Measurements from ENCODE around the gene OAT. TPM values are rescaled to one million over a fixed set of nuclear protein-coding genes. Genes with fewer than 3 reads are reported as not detected.

Gene OAT
- total and polyA plus RNA-seq, 4 donors = 25.1 to 255 (median 69.1) TPM

DNA sequence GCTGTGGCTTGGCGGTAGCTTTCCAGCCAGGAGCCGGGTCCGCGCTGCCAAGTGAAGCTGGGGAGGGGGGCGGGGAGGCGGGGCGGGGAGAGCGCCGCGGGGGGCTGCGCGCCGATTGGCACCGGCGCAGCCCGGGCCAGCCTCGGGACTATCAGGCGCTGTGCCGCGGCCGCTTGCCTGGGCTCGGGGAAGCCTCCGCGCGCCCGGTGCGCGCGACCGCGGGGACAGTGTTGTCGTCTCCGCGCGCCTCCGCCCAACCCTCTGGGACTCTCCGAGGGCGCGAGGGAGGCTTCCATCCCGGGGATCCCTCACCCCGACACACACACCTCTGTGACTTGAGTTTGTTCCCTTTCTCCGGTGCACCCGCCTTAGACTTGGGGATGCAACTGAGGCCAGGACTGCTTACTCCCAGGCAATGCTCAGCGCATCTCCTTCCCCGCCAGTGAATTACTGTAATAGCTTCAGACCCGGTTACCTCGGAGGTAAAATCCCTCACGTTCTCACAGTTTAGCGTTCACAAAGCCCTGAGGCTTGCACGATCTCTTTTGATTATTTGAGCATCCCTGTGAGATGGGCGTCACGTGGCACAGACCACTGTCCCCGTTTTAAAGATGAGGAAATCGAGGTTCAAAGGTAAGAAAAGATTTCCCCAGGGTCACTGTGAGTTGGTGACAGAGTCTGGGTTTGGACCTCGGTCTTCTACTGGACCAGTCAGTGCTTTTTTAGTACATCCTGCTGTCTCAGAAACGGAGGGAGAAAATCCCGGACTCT lies 31.5 kb upstream of the OAT start, which contains the start of gene NKX1-2:
TSS of gene NKX1-2 (minus strand) at position 24 of the 771 bp plus-strand sequence. CDS start 92 bp downstream, outside the sequence.
- WGBS = 3% methylated on average over 57 of the region's 57 CpGs
- H3K36me3 ChIP-seq (ENCODE audit: control insufficient read depth in 4 of 4, insufficient read depth in 3 of 4, low read depth in 1 of 4, low read length in 3 of 4) = no peaks in the 10 kb centered on the region
- H3K4me1 ChIP-seq (ENCODE audit: control insufficient read depth in 4 of 4, insufficient read depth in 4 of 4, low read length in 3 of 4) = peaks cover 9 to 28% (median 20%) of the 10 kb centered on the region in 4 donors
- H3K9ac ChIP-seq (ENCODE audit: low read depth in 1 of 2, low read length in 2 of 2) = no peak within 1 kb of the TSS
- H3K4me3 ChIP-seq (ENCODE audit: low read depth in 1 of 3, low read length in 3 of 3) = peak within 1 kb of the TSS in 1 of 3 donors; percentile 38
- H3K27me3 ChIP-seq (ENCODE audit: control insufficient read depth in 4 of 4, insufficient read depth in 4 of 4, low read length in 3 of 4) = peaks cover 5 to 28% (median 20%) of the 10 kb centered on the region in 4 donors
- no peak for DNase-seq (ENCODE audit: low spot score)
- TF ChIP-seq NR2F2 (IDR thresholded peaks at IDR 0.05) = no peak
- TF ChIP-seq RAD21 (IDR thresholded peaks at IDR 0.05) = no peak
- TF ChIP-seq HNF4G (IDR thresholded peaks at IDR 0.05) = no peak
- no peak for TF ChIP-seq YY1 (IDR thresholded peaks at IDR 0.05)
- TF ChIP-seq, protein P1, sequence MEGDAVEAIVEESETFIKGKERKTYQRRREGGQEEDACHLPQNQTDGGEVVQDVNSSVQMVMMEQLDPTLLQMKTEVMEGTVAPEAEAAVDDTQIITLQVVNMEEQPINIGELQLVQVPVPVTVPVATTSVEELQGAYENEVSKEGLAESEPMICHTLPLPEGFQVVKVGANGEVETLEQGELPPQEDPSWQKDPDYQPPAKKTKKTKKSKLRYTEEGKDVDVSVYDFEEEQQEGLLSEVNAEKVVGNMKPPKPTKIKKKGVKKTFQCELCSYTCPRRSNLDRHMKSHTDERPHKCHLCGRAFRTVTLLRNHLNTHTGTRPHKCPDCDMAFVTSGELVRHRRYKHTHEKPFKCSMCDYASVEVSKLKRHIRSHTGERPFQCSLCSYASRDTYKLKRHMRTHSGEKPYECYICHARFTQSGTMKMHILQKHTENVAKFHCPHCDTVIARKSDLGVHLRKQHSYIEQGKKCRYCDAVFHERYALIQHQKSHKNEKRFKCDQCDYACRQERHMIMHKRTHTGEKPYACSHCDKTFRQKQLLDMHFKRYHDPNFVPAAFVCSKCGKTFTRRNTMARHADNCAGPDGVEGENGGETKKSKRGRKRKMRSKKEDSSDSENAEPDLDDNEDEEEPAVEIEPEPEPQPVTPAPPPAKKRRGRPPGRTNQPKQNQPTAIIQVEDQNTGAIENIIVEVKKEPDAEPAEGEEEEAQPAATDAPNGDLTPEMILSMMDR (IDR thresholded peaks at IDR 0.05; ENCODE audit: low read depth, low read length, missing input control) = no peak
- no peak for TF ChIP-seq HNF4A (conservative IDR thresholded peaks at IDR 0.05)
- TF ChIP-seq, protein P2, sequence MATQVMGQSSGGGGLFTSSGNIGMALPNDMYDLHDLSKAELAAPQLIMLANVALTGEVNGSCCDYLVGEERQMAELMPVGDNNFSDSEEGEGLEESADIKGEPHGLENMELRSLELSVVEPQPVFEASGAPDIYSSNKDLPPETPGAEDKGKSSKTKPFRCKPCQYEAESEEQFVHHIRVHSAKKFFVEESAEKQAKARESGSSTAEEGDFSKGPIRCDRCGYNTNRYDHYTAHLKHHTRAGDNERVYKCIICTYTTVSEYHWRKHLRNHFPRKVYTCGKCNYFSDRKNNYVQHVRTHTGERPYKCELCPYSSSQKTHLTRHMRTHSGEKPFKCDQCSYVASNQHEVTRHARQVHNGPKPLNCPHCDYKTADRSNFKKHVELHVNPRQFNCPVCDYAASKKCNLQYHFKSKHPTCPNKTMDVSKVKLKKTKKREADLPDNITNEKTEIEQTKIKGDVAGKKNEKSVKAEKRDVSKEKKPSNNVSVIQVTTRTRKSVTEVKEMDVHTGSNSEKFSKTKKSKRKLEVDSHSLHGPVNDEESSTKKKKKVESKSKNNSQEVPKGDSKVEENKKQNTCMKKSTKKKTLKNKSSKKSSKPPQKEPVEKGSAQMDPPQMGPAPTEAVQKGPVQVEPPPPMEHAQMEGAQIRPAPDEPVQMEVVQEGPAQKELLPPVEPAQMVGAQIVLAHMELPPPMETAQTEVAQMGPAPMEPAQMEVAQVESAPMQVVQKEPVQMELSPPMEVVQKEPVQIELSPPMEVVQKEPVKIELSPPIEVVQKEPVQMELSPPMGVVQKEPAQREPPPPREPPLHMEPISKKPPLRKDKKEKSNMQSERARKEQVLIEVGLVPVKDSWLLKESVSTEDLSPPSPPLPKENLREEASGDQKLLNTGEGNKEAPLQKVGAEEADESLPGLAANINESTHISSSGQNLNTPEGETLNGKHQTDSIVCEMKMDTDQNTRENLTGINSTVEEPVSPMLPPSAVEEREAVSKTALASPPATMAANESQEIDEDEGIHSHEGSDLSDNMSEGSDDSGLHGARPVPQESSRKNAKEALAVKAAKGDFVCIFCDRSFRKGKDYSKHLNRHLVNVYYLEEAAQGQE (IDR thresholded peaks at IDR 0.05) = no peak
- TF ChIP-seq FOXA1 (IDR thresholded peaks at IDR 0.05) = no peak
- no peak for TF ChIP-seq FOXA2 (IDR thresholded peaks at IDR 0.05)
- no peak for TF ChIP-seq TAF1 (conservative IDR thresholded peaks at IDR 0.05)
- TF ChIP-seq, protein P3, sequence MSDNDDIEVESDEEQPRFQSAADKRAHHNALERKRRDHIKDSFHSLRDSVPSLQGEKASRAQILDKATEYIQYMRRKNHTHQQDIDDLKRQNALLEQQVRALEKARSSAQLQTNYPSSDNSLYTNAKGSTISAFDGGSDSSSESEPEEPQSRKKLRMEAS (IDR thresholded peaks at IDR 0.05) = no peak
- TF ChIP-seq, protein P4, sequence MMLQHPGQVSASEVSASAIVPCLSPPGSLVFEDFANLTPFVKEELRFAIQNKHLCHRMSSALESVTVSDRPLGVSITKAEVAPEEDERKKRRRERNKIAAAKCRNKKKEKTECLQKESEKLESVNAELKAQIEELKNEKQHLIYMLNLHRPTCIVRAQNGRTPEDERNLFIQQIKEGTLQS (IDR thresholded peaks at IDR 0.05) = no peak
- no peak for TF ChIP-seq JUND (IDR thresholded peaks at IDR 0.05)
- no peak for TF ChIP-seq EGR1 (IDR thresholded peaks at IDR 0.05; ENCODE audit: low read depth in 2 of 2)
- TF ChIP-seq RXRA (IDR thresholded peaks at IDR 0.05) = no peak
- TF ChIP-seq, protein P5, sequence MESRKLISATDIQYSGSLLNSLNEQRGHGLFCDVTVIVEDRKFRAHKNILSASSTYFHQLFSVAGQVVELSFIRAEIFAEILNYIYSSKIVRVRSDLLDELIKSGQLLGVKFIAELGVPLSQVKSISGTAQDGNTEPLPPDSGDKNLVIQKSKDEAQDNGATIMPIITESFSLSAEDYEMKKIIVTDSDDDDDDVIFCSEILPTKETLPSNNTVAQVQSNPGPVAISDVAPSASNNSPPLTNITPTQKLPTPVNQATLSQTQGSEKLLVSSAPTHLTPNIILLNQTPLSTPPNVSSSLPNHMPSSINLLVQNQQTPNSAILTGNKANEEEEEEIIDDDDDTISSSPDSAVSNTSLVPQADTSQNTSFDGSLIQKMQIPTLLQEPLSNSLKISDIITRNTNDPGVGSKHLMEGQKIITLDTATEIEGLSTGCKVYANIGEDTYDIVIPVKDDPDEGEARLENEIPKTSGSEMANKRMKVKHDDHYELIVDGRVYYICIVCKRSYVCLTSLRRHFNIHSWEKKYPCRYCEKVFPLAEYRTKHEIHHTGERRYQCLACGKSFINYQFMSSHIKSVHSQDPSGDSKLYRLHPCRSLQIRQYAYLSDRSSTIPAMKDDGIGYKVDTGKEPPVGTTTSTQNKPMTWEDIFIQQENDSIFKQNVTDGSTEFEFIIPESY (IDR thresholded peaks at IDR 0.05) = no peak
- no peak within 1 kb of the TSS for H3K27ac ChIP-seq (ENCODE audit: low read depth in 1 of 2, low read length in 2 of 2)
- H3K9me3 ChIP-seq (ENCODE audit: control insufficient read depth in 4 of 4, low read length in 3 of 4) = no peaks in the 10 kb centered on the region
